PFSK-1 (cell line): ENCODE measurements around the gene CHST15.

ENCODE experiments used
- FOXP2 ChIP-seq: optimal IDR thresholded peaks from 2 replicates; pipeline ENCODE3; 2011; ENCODE audit warnings: borderline replicate concordance, control low read depth, inconsistent platforms; ENCODE audit not compliant: insufficient read depth; ENCODE audit errors: extremely low read length, extremely low read depth
- POLR2AphosphoS5 ChIP-seq: IDR thresholded peaks from 2 replicates; pipeline ENCODE4 v1.6.1; 2012; ENCODE audit warnings: low read depth, mild to moderate bottlenecking, control low read depth, low read length, moderate library complexity
- SIN3A ChIP-seq: IDR thresholded peaks from 2 replicates; pipeline ENCODE4 v1.6.1; 2012; ENCODE audit warnings: mild to moderate bottlenecking, low read length, moderate library complexity, borderline replicate concordance; ENCODE audit not compliant: insufficient read depth
- TAF1 ChIP-seq: IDR thresholded peaks from 2 replicates; pipeline ENCODE4 v1.6.1; 2012; ENCODE audit warnings: low read length, control low read depth, borderline replicate concordance; ENCODE audit not compliant: insufficient read depth
- TF ChIP-seq, protein P1 (sequence below), 2 experiments: IDR thresholded peaks; 2 replicates each; pipeline versions ENCODE4 v1.6.1 to v1.8.0; 2011 to 2012; ENCODE audit warnings: low read depth in 2 of 2, low read length in 2 of 2, control low read depth in 1 of 2, inconsistent platforms in 1 of 2, mild to moderate bottlenecking in 1 of 2, moderate library complexity in 1 of 2; ENCODE audit not compliant: insufficient read depth in 1 of 2

Gene CHST15

DNA sequence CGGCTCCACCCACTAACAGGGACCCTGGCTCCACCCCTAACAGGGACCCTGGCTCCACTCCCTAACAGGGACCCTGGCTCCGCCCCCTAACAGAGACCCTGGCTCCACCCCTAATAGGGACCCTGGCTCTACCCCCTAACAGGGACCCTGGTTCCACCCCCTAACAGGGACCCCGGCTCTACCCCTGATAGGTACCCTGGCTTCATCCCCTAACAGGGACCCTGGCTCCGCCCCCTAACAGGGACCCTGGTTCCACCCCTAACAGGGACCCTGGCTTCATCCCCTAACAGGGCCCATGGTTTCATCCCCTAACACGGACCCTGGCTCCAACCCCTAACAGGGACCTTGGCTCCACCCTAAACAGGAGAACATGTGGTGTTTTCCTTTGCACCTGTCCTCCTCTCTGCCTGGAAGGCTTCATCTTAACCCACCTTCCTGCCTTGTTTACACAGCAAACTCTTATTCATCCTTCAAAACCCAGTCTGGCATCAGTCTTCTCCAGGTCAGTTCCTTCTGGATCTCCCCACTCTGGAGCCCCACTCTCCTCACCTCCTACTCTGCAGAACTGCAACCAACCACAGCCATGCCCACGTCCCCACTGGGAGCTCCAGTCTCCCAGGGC is 58.0 kb downstream of the CHST15 start:
- no peak for TF ChIP-seq SIN3A
- TF ChIP-seq FOXP2: no peak
- no peak for TF ChIP-seq TAF1
- no peak for TF ChIP-seq POLR2AphosphoS5
- TF ChIP-seq, protein P1, sequence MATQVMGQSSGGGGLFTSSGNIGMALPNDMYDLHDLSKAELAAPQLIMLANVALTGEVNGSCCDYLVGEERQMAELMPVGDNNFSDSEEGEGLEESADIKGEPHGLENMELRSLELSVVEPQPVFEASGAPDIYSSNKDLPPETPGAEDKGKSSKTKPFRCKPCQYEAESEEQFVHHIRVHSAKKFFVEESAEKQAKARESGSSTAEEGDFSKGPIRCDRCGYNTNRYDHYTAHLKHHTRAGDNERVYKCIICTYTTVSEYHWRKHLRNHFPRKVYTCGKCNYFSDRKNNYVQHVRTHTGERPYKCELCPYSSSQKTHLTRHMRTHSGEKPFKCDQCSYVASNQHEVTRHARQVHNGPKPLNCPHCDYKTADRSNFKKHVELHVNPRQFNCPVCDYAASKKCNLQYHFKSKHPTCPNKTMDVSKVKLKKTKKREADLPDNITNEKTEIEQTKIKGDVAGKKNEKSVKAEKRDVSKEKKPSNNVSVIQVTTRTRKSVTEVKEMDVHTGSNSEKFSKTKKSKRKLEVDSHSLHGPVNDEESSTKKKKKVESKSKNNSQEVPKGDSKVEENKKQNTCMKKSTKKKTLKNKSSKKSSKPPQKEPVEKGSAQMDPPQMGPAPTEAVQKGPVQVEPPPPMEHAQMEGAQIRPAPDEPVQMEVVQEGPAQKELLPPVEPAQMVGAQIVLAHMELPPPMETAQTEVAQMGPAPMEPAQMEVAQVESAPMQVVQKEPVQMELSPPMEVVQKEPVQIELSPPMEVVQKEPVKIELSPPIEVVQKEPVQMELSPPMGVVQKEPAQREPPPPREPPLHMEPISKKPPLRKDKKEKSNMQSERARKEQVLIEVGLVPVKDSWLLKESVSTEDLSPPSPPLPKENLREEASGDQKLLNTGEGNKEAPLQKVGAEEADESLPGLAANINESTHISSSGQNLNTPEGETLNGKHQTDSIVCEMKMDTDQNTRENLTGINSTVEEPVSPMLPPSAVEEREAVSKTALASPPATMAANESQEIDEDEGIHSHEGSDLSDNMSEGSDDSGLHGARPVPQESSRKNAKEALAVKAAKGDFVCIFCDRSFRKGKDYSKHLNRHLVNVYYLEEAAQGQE (IDR thresholded peaks at IDR 0.05; ENCODE audit: insufficient read depth in 1 of 2, low read depth in 2 of 2, low read length in 2 of 2): no peak

DNA sequence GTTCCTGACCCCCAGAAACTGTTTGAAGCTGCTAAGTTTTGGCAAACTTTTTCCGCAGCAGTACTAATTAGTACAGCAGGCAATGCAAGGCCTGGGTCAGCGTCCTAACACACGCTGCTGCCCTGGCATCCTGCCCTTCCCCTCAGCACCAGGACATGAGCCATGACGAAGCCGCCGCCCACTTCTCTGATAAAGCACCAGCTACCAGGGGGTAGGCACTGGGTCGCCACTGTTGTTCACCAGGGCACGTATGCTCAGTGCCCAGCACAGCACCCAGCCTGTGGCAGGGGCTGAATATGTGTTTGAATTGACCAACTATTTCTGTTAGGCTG is 59.5 kb downstream of the CHST15 start:
- no peak for TF ChIP-seq SIN3A
- TF ChIP-seq, protein P1 (IDR thresholded peaks at IDR 0.05; ENCODE audit: insufficient read depth in 1 of 2, low read depth in 2 of 2, low read length in 2 of 2): no peak
- TF ChIP-seq FOXP2: no peak
- no peak for TF ChIP-seq POLR2AphosphoS5
- no peak for TF ChIP-seq TAF1

DNA sequence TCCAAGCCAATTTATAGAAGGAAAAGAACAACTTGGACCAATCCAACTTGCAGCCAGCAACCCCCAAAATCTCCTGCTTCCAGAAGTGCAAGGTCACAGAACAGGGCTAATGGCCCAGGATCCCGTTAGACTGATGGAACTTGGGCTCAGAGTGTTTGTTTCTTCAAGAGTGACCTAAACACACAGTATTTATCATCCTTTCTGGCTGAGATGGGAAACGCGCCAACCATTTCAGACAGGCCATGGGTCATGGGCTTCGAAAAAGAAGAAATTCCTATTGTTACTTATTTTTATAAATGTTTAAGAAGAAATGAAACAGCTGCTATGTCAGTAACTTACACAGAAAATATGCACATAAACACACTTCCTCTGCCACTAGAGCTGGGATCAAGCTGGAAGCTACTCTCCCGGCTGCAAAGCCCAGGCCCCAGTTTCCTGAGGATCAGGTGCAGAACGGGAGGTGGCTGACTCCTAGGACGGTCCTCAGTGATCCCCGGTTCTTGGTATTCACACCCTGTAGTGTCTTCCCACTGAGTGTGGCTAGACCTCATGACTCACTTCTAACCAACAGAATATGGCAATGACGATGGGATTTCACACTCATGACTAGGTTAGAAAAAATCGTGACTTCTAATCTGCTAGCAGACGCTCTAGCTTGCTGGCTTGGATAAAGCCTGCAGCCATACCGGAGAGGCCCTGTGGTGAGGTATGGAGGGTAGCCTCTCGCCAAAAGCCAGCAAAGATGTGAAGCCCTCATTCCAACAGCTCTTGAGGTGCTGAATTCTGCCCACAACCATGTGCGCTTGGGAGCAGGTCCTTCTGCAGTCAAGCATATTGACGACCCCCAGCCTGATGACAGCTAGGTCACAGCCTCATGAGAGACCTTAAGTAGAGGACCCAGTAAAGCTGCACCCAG is 60.2 kb downstream of the CHST15 start:
- TF ChIP-seq POLR2AphosphoS5: no peak
- TF ChIP-seq SIN3A: no peak
- TF ChIP-seq FOXP2: no peak
- TF ChIP-seq, protein P1 (IDR thresholded peaks at IDR 0.05; ENCODE audit: insufficient read depth in 1 of 2, low read depth in 2 of 2, low read length in 2 of 2): no peak
- TF ChIP-seq TAF1: no peak

DNA sequence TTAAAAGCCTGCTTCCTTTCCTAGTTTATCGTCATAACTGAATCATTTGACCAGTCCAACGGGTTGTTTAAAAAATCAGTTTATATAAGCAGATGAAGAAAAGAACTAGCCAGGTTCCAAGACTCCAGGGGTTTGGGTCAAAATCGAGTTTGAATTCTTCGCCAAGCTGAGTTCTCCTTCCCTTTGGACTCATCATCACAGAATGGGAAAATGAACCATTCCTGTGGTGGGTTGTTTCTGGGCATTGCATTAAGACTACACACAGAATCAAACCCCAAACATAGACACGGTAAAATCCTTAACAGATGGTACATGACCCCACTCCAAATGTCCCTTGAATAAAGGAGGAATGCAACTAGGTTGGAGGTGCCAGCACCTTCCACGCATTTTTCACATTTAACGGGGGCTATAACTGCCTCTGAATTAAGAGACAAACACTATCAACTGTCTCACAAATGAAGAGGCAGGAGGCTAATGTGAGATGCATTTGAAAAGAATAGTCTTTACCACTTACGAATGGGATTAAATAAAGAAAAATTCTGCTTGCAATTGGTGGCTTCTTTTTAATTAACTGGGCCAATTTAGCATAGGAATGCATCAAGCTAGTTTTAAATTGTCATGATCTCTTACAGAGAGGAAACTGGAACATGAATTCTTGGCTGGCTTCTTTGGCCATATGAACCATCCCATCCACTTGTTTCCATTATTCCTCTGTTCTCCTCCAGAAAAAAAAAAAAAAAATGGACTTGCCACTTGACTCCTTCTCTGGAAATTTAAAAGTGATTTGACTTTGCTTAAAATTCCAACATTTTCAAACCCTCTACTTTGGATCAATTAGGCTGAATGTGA is 61.1 kb downstream of the CHST15 start:
- TF ChIP-seq SIN3A (no peak), POLR2AphosphoS5 (no peak), TAF1 (no peak), FOXP2 (no peak)
- TF ChIP-seq, protein P1 (IDR thresholded peaks at IDR 0.05; ENCODE audit: insufficient read depth in 1 of 2, low read depth in 2 of 2, low read length in 2 of 2): no peak
